ENCODE measurements around the gene CDH22.

DNA sequence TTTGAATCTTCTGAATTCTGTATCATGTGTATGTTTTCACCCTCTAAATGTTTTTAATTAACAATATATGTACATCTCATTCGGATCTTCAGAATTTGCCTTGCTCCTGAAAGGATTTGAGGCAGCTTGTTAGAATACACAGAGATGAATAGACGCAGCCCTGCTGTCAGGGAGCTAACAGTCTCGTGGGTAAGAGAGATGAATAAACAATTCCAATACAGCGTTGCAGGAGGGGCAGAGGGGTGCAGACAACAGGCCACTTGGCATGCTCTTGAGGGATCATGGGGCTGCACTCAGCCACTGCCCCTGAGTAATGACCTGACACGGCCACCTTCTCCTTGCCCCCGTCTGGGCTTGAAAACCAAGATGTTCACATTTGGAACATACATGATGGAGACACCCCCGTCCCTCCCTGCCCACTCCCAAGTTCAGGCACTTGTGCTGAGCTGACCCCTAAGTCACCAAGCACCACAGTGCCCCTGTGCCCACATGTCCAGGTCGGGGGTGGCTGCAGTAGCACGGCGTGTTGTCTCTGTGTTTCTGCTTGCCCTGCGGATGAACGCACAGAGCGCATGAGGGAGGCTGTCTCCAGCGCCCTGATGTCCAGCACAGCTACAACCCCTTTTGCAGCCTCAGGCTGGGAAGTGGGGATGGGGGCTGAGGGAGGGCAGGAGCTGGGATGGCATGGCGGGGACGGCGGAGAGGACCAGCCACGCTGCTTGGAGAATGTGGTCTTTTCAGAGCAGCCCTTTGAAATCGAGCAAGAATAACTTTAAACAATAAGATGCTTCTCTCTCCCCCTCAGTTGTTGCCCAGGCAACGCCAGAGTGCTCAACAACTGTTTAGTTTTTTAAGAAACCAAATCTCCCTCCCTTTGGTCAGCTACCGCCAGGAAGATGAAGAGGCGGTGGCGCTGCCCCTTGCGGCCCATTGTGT, 33.0 kb upstream of the CDH22 start:
- TF ChIP-seq POLR2AphosphoS5 (IDR thresholded peaks at IDR 0.05; ENCODE audit: insufficient read depth in 1 of 2, low read depth in 1 of 2) (no peak), POLR2A (IDR thresholded peaks at IDR 0.05) (no peak)
